Stimulated activated CD8-positive, alpha-beta memory T cell treated with anti-CD3 and anti-CD28 coated beads, Interleukin-15, amount 100 ng/mL, for 48 hours (primary cell): ENCODE data around the gene HNF4A.

Experiments used
- DNase-seq, 2 donors: peaks; one replicate each; pipeline ENCODE4 v3.0.0-alpha.2; 2020; ENCODE audit warnings: low read depth in 2 of 2

Gene HNF4A

DNA sequence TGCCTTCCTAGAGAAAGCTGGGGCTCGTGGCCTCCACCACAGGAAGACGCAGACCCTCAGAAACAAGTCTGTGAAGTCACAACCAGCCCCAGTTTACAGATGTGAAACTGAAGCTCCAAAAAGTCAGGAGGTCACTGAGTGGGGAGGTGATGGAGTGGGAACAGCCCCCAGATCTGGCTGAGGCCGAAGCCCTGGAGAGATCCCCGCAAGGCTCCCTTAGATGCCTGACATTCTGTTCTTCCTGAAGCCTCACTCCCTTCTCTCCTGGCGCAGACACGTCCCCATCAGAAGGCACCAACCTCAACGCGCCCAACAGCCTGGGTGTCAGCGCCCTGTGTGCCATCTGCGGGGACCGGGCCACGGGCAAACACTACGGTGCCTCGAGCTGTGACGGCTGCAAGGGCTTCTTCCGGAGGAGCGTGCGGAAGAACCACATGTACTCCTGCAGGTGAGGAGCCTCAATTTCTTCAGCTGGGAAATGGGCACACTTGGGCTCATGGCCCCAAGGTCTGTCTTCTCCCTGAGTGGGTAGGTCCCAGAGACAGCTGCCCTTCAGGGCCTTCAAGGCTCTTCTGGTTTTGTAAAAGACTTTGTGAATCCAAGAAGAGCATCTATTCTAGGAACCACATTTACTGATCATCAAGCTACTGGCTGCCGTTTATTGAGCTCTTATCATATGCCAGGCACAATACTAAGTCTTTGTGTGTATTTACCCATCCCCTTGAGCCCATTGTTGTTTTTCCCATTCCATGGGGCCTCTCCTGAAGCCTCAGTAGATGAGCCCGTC is 50.5 kb downstream of the HNF4A start:
- no peak for DNase-seq

GRCh38 chr20:44406572-44407137 is 51.2 kb downstream of the HNF4A start:
- no peak for DNase-seq

DNA sequence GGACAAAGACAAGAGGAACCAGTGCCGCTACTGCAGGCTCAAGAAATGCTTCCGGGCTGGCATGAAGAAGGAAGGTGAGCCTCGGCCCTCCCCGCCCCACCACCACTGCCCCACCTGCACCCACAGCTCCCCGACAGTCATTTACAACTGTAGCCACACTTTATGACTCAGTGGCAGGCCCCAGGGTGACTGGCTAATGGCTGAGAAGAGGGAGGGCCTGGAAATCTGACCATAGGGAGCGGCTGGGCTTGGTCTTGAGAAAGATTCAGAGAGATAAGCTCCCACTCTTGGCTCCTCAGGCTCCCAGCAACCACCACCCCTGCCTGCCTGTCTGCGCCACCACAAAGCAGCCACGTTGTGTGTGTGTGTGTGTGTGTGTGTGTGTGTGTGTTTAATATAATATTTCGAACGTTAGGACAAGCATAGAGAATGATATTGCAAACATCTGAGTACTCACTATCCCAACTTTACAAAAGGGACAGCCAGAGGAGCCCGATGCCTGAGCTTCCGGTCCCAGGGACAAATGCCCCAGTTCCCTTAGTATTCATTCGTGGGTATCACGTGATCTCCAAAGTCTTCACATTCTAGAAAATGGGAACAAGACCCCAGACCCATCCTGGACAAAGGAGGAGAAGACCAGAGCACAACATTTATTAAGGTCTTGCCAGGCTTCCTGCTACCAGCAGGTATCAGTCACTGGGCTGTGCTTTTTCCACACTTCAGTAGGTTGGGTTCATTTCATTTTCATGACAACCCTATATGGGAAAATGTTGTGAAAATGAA is 52.1 kb downstream of the HNF4A start:
- no peak for DNase-seq

GRCh38 chr20:44409132-44409600 is 53.7 kb downstream of the HNF4A start:
- no peak for DNase-seq

DNA sequence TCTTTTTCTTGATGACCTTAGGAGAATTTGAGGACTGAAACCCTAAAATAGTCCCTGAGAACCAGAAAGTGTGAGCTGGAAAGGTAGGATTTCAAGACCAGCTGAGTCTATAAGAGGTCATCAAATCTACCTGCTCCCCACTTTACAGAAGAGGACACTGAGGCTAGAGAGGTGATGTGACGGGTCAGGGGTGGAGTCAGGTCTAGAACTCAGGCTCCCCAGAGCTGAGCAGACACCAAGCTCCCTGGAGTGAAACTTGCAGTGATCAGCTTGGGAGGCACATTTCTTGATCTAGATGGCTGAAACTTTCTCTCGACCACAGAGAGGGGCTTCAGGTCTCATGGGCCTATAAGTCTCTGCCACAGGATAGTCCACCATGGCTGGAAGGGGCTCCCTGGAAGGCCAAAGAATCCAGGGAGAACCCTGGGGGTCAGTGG is 55.1 kb downstream of the HNF4A start:
- no peak for DNase-seq

DNA sequence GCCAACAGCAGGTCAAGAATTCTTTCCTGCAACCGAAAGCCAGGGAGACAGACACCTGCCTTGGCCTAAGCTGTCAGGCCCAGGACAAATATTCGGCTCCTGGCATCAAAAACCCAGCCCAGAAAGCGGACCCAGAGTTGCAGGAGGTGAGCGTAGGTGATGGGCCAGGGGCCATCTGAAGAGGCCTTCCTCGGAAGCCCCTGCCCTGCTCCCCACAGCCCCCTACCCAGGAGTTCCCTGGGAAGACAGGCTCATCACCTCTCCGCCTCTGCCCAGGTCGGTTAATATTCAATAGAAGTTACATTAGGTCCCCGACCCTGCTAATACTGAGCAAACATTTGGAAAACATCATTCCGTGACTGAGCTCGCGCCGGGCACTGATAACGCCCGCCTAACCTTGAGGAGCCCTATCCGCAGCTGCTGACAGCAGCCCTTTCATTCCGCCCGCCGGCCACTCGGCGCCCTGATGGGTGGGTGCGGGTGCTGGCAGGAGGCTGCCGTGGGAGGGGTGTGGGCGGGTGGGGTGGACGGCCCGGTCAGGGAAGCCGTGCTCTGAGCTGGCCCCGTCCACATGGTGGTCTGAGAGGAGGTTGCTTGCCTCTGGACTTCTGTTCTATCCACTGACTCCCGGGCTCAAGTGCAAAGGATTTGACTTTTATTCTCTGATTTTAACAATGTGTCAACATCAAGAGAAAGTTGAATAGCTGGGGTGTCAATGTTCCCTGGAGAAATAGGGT is 55.7 kb downstream of the HNF4A start:
- no peak for DNase-seq

DNA sequence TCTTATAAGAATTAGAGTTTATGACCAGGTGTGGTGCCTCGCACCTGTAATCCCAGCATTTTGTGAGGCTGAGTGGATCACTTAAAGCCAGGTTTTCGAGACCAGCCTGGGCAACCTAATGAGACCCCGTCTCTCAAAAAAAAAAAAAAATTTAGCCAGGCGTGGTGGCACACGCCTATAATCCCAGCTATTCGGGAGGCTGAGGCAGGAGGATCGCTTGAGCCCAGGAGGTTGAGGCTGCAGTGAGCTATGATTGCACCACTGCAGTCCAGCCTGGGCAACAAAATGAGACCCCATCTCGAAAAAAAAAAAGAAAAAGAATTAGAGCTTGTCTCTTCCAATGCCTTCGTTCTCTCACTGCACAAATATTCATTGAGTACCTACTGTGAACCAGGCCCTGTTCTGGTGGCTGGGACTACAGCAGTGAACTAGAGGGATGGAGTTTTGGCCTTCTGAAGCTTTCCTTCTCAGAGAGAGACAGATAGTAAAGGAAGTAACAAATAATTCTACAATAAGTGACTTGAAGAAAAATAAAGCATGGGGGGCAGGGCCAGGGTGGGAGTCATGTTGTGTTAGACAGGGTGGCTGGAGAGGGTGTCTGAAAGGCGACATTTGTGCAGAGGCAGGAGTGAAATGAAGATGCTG is 56.4 kb downstream of the HNF4A start:
- DNase-seq = no peak

DNA sequence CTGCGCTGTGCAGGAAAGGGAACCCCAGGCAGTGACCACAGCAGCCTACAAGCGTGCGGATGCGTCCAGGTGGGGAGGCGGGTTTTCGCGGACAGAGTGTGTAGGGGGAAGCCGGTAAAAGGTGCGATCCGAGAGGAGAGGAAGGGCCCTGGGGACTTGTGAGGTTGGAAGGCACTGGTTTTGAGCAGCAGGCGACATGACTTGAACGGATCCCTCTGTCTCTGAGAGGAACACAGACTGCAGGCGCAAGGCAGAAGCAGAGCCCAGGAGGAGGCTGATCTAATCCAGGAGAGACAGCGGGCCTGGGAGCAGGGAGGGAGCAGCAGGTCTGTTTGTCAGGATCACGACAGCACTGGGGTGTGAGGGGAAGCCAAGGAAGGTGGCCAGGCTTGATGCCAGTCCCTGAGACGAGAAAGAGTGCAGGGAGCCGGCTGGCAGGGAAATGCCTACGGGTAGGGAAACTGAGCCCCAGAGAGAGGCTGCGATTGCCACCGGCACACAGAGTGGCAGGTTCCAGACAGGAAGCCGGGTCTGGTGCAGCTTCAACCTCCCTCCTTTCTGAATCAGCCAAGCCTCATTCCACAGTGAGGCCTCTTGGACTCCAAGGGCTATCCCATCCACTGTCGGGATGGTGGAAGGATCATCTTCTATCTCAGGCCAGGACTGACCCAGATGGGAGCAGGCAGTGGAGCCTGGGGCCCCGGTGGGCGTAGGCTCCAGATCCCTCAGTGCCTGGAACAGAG is 57.1 kb downstream of the HNF4A start:
- DNase-seq = no peak

GRCh38 chr20:44413575-44414345 is 58.3 kb downstream of the HNF4A start:
- no peak for DNase-seq

DNA sequence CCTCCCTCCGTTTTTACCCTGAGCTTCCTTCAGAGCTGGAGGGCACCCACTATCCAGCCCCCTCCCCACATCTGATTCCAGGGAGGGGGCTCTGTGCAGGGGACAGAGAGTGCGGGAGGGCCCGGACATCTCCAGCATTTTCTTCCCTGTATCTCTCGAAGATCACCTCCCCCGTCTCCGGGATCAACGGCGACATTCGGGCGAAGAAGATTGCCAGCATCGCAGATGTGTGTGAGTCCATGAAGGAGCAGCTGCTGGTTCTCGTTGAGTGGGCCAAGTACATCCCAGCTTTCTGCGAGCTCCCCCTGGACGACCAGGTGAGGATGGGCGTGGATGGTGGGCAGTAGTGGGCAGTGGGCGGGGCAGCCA is 58.8 kb downstream of the HNF4A start:
- no peak for DNase-seq

DNA sequence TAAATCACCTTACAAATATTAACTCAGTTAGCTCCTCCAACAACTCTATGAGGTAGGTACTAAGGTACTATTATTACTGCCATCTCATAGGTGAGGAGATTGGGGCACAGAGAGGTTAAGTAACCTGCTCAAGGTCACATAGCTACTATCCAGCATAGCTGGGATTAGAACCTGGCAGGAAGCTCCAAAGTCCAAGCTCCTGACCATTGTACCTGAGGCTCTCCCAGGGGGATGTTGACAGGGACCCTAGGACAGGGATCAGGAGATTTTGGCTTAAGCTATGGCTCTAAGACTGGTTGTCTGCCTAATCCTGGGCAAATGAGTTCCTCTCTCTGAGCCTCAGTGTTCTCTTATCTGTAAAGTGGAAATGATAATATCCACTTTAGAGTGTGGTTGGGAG is 59.3 kb downstream of the HNF4A start:
- DNase-seq = no peak

GRCh38 chr20:44415833-44416715 is 60.6 kb downstream of the HNF4A start:
- no peak for DNase-seq

DNA sequence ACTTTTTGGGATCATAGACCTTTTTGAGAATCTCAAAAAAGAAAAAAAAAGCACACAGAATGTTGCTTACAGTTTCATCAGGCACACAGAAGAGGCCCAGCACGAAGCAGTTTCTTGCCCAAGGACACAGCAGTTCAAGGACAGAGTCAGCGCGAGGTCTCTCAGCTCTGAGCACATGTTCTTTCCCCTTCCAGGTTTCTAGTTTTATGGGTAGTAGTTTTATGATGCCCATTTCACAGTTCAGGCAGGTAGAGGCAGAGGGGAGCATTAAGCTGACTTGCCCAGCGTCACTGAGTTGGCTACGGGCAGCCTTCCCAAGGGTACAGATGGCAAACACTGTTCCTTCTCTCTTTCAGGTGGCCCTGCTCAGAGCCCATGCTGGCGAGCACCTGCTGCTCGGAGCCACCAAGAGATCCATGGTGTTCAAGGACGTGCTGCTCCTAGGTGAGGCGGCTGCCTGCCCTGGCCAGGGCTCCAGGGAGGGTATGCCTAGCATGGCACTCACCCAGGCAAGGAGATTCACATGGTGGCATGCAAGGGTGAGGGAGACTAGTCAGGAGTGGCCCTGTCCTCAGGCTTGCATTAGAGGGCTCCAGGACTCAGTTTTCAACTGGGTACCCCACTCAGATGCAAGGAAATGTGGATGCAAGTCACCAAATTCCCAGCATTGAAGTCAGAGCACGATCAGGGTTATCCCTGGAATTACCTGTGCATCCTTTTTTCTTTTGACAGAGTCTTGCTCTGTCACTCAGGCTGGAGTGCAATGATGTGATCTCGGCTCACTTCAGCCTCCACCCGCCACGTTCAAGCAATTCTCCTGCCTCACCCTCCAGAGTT is 62.8 kb downstream of the HNF4A start:
- no peak for DNase-seq

DNA sequence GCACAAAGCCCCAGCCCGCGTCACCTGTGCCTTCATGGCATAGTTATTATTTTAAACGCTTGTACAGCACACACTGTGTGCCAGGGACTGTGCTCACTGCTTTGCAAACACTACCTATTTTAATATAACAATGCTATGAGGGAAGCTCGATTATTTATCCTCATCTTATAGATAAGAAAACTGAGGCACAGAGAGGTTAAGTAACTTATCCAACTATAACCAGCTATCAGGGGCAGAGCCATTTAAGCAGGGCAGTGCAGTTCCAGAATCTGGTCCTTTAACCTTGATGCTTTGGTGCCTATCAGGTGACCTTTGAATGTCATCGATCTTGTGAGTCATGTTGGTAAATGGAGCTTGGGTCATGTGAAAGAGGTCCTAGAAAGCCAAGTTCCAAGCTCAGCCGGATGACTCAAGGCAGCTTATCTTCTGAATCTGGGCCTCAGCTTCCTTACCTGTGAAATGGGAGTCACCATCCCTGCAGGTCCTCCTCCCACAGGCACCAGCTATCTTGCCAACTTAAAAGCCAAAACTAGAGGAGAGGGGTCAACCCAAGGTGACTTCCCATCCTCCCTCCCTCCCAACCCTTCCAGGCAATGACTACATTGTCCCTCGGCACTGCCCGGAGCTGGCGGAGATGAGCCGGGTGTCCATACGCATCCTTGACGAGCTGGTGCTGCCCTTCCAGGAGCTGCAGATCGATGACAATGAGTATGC is 63.8 kb downstream of the HNF4A start:
- no peak for DNase-seq

DNA sequence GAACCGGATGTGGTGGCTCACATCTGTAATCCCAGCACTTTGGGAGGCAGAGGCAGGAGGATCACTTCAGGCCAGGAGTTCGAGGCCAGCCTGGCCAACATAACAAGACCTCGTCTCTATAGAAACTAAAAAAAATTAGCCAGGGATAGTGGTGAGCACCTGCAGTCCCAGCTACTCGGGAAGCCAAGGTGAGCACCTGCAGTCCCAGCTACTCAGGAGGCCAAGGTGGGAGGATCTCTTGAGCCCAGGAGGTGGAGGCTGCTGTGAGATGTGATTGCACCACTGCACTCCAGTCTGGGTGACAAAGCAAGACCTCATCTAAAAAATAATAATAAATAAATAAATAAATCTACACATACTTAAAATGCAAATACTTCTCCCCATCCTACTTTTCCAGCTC is 65.0 kb downstream of the HNF4A start:
- DNase-seq = no peak

GRCh38 chr20:44422083-44422482 is 66.6 kb downstream of the HNF4A start:
- DNase-seq = no peak

GRCh38 chr20:44423480-44423879 is 68.0 kb downstream of the HNF4A start:
- DNase-seq = no peak
